HCT116 (cell line): Measurements from ENCODE around the gene TLR7. TPM values are rescaled to one million over a fixed set of nuclear protein-coding genes. Genes with fewer than 3 reads are reported as not detected.

Experiments
- ATAC-seq: fragments of 200-7000 bp; cut with Tn5 transposase; 2 replicates; pipeline ENCODE4 v1.9.1; 2020; ENCODE audit warnings: mild to moderate bottlenecking, moderate library complexity
- BruUV-seq: library from RNA; stranded (reverse); fragments of 400-500 nt; replicated peaks from 2 replicates; lab custom pipeline; 2021; lab: Mats Ljungman, UMichigan
- CTCF ChIA-PET: fragments of 300-600 bp; sonication (Branson Sonifier 250); formaldehyde crosslinking; loops from one replicate; lab custom pipeline; 2021; ENCODE audit warnings: antibody characterized with exemption; lab: Charles Lee
- POLR2A ChIA-PET: fragments of 300-600, 350-600 bp; sonication (Branson Sonifier 250); formaldehyde crosslinking; loops from one replicate; lab custom pipeline; 2021; ENCODE audit warnings: antibody characterized with exemption; lab: Charles Lee
- RAD21 ChIA-PET, 2 experiments: fragments of 300-600 bp; sonication (Branson Sonifier 250); formaldehyde crosslinking; loops; one replicate each; lab custom pipeline; 2023; ENCODE audit warnings: low total read pairs in 2 of 2; ENCODE audit not compliant: uncharacterized antibody in 2 of 2, unreplicated experiment in 2 of 2, low non-redundant PET in 1 of 2; lab: Charles Lee
- DNase-seq: peaks from one replicate; pipeline ENCODE4 v3.0.0-alpha.2; 2010; ENCODE audit warnings: low read depth, low spot score
- H2AFZ ChIP-seq: fragments of 200-600 bp; shearing (Covaris generic), sonication (generic); 2 replicates; pipeline ENCODE4 v1.6.1; 2017; ENCODE audit warnings: low read depth, mixed run types, mixed read lengths, antibody characterized with exemption, low read length; ENCODE audit not compliant: poor library complexity, severe bottlenecking
- H3K27ac ChIP-seq: 2 replicates; pipeline ENCODE4 v1.5.1; 2012; ENCODE audit warnings: low read depth, low read length
- H3K27me3 ChIP-seq: fragments of 200-600 bp; sonication (generic); 2 replicates; pipeline ENCODE4 v1.6.1; 2016; ENCODE audit warnings: mixed run types, low read length, mixed read lengths; ENCODE audit not compliant: insufficient read depth
- H3K36me3 ChIP-seq, 2 experiments: fragments of 200-500 bp in 1 of 2; fragments of 200-600 bp in 1 of 2; sonication (Bioruptor generic) in 1 of 2; sonication (generic) in 1 of 2; 2 replicates each; pipeline versions ENCODE4 v1.5.1 to v1.6.1; 2014 to 2016; ENCODE audit warnings: low read length in 2 of 2, inconsistent platforms in 1 of 2, mixed read lengths in 1 of 2, mixed run types in 1 of 2; ENCODE audit not compliant: insufficient read depth in 2 of 2, control insufficient read depth in 1 of 2
- H3K4me1 ChIP-seq, 2 experiments: fragments of 200-600 bp in 1 of 2; sonication (generic) in 1 of 2; 2 replicates each; pipeline versions ENCODE4 v1.5.1 to v1.6.1; 2012 to 2017; ENCODE audit warnings: low read length in 2 of 2, inconsistent platforms in 1 of 2, mild to moderate bottlenecking in 1 of 2, mixed read lengths in 1 of 2, mixed run types in 1 of 2, moderate library complexity in 1 of 2; ENCODE audit not compliant: insufficient read depth in 2 of 2, control insufficient read depth in 1 of 2
- H3K4me2 ChIP-seq: fragments of 200-600 bp; sonication (generic); 2 replicates; pipeline ENCODE4 v1.6.1; 2017; ENCODE audit warnings: mixed run types, low read length, mixed read lengths
- H3K4me3 ChIP-seq, 2 experiments: fragments of 200-600 bp in 1 of 2; sonication (generic) in 1 of 2; replicated peaks in 1 of 2; 2 replicates each; pipeline ENCODE4 v1.5.1; 2011 to 2016; ENCODE audit warnings: low read length in 2 of 2, control low read depth in 1 of 2, low read depth in 1 of 2, mild to moderate bottlenecking in 1 of 2, mixed read lengths in 1 of 2, mixed run types in 1 of 2
- H3K79me2 ChIP-seq: fragments of 200-600 bp; sonication (generic); 2 replicates; pipeline ENCODE4 v1.6.1; 2017; ENCODE audit warnings: mild to moderate bottlenecking, mixed run types, low read length, moderate library complexity, mixed read lengths; ENCODE audit not compliant: insufficient read depth
- H3K9ac ChIP-seq: fragments of 200-600 bp; sonication (generic); 2 replicates; pipeline ENCODE4 v1.6.1; 2016; ENCODE audit warnings: low read length, mixed read lengths
- H3K9me2 ChIP-seq: fragments of 200-600 bp; sonication (generic), shearing (Covaris generic); 2 replicates; pipeline ENCODE4 v1.6.1; 2017; ENCODE audit warnings: mixed run types, mild to moderate bottlenecking, moderate library complexity; ENCODE audit not compliant: insufficient read depth
- H3K9me3 ChIP-seq, 2 experiments: fragments of 200-500 bp in 1 of 2; fragments of 200-600 bp in 1 of 2; sonication (Bioruptor generic) in 1 of 2; sonication (generic) in 1 of 2; 2 replicates each; pipeline ENCODE4 v1.6.1; 2014 to 2017; ENCODE audit warnings: low read length in 2 of 2, mixed read lengths in 2 of 2, inconsistent platforms in 1 of 2, low read depth in 1 of 2, mild to moderate bottlenecking in 1 of 2, mixed run types in 1 of 2, moderate library complexity in 1 of 2; ENCODE audit not compliant: control insufficient read depth in 1 of 2, insufficient read depth in 1 of 2
- H4K20me1 ChIP-seq: fragments of 200-600 bp; sonication (generic), shearing (Covaris generic); 2 replicates; pipeline ENCODE4 v1.6.1; 2017; ENCODE audit warnings: mixed run types, mild to moderate bottlenecking, moderate library complexity; ENCODE audit not compliant: insufficient read depth
- ELF1 ChIP-seq: IDR thresholded peaks from 2 replicates; pipeline ENCODE4 v1.6.1; 2012; ENCODE audit warnings: low read depth, borderline replicate concordance
- EZH2 ChIP-seq: fragments of 200-600 bp; sonication (generic); IDR thresholded peaks from 2 replicates; pipeline ENCODE4 v1.6.1; 2017; ENCODE audit warnings: antibody characterized with exemption, mixed run types
- JUND ChIP-seq: IDR thresholded peaks from 2 replicates; pipeline ENCODE4 v1.6.1; 2012
- ZFX ChIP-seq: fragments of 450-650 bp; IDR thresholded peaks from 2 replicates; pipeline ENCODE4 v1.6.1; 2017
- intact Hi-C: fragments of 100-400 bp; cut with micrococcal nuclease; formaldehyde crosslinking; loops from 2 replicates; pipeline ENCODE4 v1.10.0; 2022
- total RNA-seq: library from RNA; stranded (reverse); gene quantifications from one replicate; pipeline ENCODE4 v1.2.1, GENCODE V29; 2021; ENCODE audit not compliant: unreplicated experiment
- TF ChIP-seq, protein P1 (sequence below): IDR thresholded peaks from 2 replicates; pipeline ENCODE4 v1.6.1; 2012; ENCODE audit warnings: low read depth
- TF ChIP-seq, protein P2 (sequence below): IDR thresholded peaks from 2 replicates; pipeline ENCODE4 v1.6.1; 2012
- TF ChIP-seq, protein P3 (sequence below): IDR thresholded peaks from 2 replicates; pipeline ENCODE4 v1.6.1; 2011; ENCODE audit warnings: mild to moderate bottlenecking, low read length, moderate library complexity; ENCODE audit not compliant: insufficient replicate concordance; ENCODE audit errors: extremely low read depth

TLR7 gene
- total RNA-seq, 1 experiment from 2014 or later, result not detected

DNA sequence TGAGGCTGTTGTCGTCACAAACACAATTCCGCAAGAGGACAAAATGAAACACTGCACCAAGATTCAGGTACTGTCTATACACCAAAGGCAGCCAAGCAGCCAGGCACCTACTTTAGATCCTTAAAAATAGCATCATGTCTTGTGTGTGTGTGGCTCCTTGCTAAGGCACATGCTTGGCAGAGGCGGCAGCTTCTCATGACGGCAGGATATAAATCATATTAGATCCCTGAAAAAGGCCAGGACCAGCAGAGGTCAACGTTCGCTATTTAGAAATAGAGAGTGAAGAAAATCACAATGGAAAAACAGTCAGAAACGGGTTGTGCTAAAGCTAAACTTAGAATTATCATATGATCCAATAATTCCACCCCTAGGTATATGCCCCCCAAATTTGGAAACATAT is 46.1 kb upstream of the TLR7 start:
- intact Hi-C loops, result no loop called here
- ChIA-PET CTCF (no interaction called here), RAD21 (no interaction called here), POLR2A (no interaction called here)
- Histone ChIP-seq H3K79me2 (no peaks in the 10 kb centered on the region), H4K20me1 (no peaks in the 10 kb centered on the region), H3K9ac (no peak overlapping the region), H3K9me2 (no peaks in the 10 kb centered on the region), H3K4me3 (no peak overlapping the region), H3K36me3 (peaks cover 6 to 8% of the 10 kb centered on the region in 2 experiments; a peak in 3 of 4 replicates), H3K4me1 (peaks cover 7 to 11% of the 10 kb centered on the region in 2 experiments), H3K27ac (no peak overlapping the region), H3K27me3 (no peaks in the 10 kb centered on the region), H2AFZ (no peak overlapping the region), H3K9me3 (no peaks in the 10 kb centered on the region), H3K4me2 (no peak overlapping the region)
- TF ChIP-seq JUND, result no peak
- TF ChIP-seq EZH2, result no peak
- TF ChIP-seq, protein P1, sequence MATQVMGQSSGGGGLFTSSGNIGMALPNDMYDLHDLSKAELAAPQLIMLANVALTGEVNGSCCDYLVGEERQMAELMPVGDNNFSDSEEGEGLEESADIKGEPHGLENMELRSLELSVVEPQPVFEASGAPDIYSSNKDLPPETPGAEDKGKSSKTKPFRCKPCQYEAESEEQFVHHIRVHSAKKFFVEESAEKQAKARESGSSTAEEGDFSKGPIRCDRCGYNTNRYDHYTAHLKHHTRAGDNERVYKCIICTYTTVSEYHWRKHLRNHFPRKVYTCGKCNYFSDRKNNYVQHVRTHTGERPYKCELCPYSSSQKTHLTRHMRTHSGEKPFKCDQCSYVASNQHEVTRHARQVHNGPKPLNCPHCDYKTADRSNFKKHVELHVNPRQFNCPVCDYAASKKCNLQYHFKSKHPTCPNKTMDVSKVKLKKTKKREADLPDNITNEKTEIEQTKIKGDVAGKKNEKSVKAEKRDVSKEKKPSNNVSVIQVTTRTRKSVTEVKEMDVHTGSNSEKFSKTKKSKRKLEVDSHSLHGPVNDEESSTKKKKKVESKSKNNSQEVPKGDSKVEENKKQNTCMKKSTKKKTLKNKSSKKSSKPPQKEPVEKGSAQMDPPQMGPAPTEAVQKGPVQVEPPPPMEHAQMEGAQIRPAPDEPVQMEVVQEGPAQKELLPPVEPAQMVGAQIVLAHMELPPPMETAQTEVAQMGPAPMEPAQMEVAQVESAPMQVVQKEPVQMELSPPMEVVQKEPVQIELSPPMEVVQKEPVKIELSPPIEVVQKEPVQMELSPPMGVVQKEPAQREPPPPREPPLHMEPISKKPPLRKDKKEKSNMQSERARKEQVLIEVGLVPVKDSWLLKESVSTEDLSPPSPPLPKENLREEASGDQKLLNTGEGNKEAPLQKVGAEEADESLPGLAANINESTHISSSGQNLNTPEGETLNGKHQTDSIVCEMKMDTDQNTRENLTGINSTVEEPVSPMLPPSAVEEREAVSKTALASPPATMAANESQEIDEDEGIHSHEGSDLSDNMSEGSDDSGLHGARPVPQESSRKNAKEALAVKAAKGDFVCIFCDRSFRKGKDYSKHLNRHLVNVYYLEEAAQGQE, result no peak
- TF ChIP-seq ELF1, result no peak
- TF ChIP-seq, protein P2, sequence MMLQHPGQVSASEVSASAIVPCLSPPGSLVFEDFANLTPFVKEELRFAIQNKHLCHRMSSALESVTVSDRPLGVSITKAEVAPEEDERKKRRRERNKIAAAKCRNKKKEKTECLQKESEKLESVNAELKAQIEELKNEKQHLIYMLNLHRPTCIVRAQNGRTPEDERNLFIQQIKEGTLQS, result no peak
- TF ChIP-seq, protein P3, sequence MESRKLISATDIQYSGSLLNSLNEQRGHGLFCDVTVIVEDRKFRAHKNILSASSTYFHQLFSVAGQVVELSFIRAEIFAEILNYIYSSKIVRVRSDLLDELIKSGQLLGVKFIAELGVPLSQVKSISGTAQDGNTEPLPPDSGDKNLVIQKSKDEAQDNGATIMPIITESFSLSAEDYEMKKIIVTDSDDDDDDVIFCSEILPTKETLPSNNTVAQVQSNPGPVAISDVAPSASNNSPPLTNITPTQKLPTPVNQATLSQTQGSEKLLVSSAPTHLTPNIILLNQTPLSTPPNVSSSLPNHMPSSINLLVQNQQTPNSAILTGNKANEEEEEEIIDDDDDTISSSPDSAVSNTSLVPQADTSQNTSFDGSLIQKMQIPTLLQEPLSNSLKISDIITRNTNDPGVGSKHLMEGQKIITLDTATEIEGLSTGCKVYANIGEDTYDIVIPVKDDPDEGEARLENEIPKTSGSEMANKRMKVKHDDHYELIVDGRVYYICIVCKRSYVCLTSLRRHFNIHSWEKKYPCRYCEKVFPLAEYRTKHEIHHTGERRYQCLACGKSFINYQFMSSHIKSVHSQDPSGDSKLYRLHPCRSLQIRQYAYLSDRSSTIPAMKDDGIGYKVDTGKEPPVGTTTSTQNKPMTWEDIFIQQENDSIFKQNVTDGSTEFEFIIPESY, result no peak
- no peak for TF ChIP-seq ZFX
- ATAC-seq (no peak), DNase-seq (no peak)
- BruUV-seq, result no TSS peak
